Kidney (tissue), 14 donors: ENCODE results near the gene TAC4. TPM values are rescaled to one million over a fixed set of nuclear protein-coding genes. Genes with fewer than 3 reads are reported as not detected.

Experiments used
- DNase-seq, 5 donors: peaks; one replicate each; pipeline ENCODE4 v3.0.0-alpha.2; 2013 to 2020
- FAIRE-seq: peaks from 2 replicates; lab custom pipeline; 2012; peaks lifted over from hg19 to GRCh38; lab: Jason Lieb, UNC
- H3K27ac ChIP-seq, 2 donors: one replicate each; pipeline ENCODE4 v1.7.0; 2013; ENCODE audit warnings: low read depth in 2 of 2, low read length in 2 of 2, inconsistent platforms in 1 of 2
- H3K27me3 ChIP-seq: one replicate; pipeline ENCODE4 v1.7.1; 2013; ENCODE audit warnings: low read length, inconsistent platforms; ENCODE audit not compliant: control insufficient read depth, insufficient read depth
- H3K36me3 ChIP-seq, 3 donors: one replicate each; pipeline versions ENCODE4 v1.7.0 to v1.7.1; 2013; ENCODE audit warnings: low read length in 3 of 3, control low read depth in 1 of 3, inconsistent platforms in 1 of 3; ENCODE audit not compliant: insufficient read depth in 3 of 3, control insufficient read depth in 2 of 3
- H3K4me1 ChIP-seq, 3 donors: one replicate each; pipeline versions ENCODE4 v1.7.0 to v1.7.1; 2013; ENCODE audit warnings: low read length in 3 of 3, inconsistent platforms in 1 of 3, low read depth in 1 of 3; ENCODE audit not compliant: control insufficient read depth in 2 of 3, insufficient read depth in 2 of 3
- H3K4me3 ChIP-seq, 3 donors: one replicate each; pipeline versions ENCODE4 v1.7.0 to v1.8.1; 2013; ENCODE audit warnings: low read length in 3 of 3, control low read depth in 1 of 3, inconsistent platforms in 1 of 3
- H3K9ac ChIP-seq, 3 donors: one replicate each; pipeline versions ENCODE4 v1.7.0 to v1.7.1; 2013; ENCODE audit warnings: low read length in 3 of 3, control low read depth in 1 of 3, inconsistent platforms in 1 of 3
- H3K9me3 ChIP-seq, 3 donors: one replicate each; pipeline versions ENCODE4 v1.7.0 to v1.7.1; 2013; ENCODE audit warnings: low read length in 3 of 3, control low read depth in 1 of 3, inconsistent platforms in 1 of 3; ENCODE audit not compliant: control insufficient read depth in 2 of 3, insufficient read depth in 1 of 3
- CTCF ChIP-seq: IDR thresholded peaks from 3 replicates; pipeline ENCODE4 v1.5.1; 2012; ENCODE audit warnings: mild to moderate bottlenecking, moderate library complexity, borderline replicate concordance; ENCODE audit not compliant: insufficient read depth; ENCODE audit errors: extremely low read depth
- intact Hi-C: fragments of 100-400 bp; cut with DNase I; formaldehyde crosslinking; loops from one replicate; pipeline ENCODE4 v1.11.1; 2022
- polyA plus RNA-seq: library from polyadenylated mRNA; stranded (reverse); fragments of 350-450 nt; fragmentation: Illumina TruSeq; extraction: RNeasy Lipid Tissue Mini Kit (QIAGEN cat#74804); gene quantifications from one replicate; pipeline ENCODE4 v1.2.3, GENCODE V29; 2014; ENCODE audit warnings: low read depth, low replicate concordance; ENCODE audit not compliant: insufficient read depth
- total RNA-seq: library from RNA; stranded (reverse); fragmentation: NEBNext Ultra II Directional; extraction: Animal tissue kit (Norgen Biotek cat#: 25700); gene quantifications from one replicate; pipeline ENCODE4 v1.2.1, GENCODE V29; 2021
- donor health status: control.
- donor health status: control.
- donor health status: control.
- donor health status: control.
- donor health status: control.
- donor health status: DM: yes; HTN: yes; CAD: no.
- donor health status: Normal renal cell carcinoma (clear cell type).

Gene TAC4
- total and polyA plus RNA-seq, 2 donors from 2014 or later: 0.47 TPM; not detected in 1

DNA sequence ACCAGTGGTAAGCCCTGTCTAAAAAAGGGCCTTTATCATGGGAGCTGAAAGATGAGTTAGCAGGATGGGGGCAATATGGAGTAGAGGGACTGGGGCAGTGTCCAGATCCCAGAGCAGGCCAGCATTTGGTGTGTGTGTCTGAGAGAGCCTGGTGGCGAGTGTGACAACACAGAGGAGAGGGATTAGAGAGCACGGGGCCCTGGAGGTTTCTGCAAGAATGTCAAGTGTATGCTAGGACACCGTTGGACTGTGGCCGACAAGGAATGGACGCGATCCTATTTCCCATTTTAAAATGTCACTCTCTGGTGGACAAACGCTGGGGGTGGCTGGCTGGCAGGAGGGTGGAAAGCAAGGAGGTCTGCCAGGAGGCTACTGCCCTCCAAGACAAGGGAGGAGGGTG is 12.4 kb downstream of the TAC4 start:
- no peak overlapping the region for H3K9ac ChIP-seq
- FAIRE-seq (no peak), DNase-seq (no peak)
- no peaks in the 10 kb centered on the region for H3K9me3 ChIP-seq
- no peaks in the 10 kb centered on the region for H3K27me3 ChIP-seq
- H3K36me3 ChIP-seq: peaks cover 2 to 11% (median 5%) of the 10 kb centered on the region in 3 donors
- intact Hi-C loops: no loop called here
- TF ChIP-seq CTCF: no peak
- H3K27ac ChIP-seq: peak overlapping the region; percentile 47 to 84
- peaks cover 9 to 29% (median 14%) of the 10 kb centered on the region in 3 donors for H3K4me1 ChIP-seq
- H3K4me3 ChIP-seq: peak overlapping the region in 1 of 3 donors; percentile 4

GRCh38 chr17:49834118-49834743 is 13.6 kb downstream of the TAC4 start:
- H3K4me3 ChIP-seq: no peak overlapping the region
- peaks cover 2 to 14% (median 5%) of the 10 kb centered on the region in 3 donors for H3K36me3 ChIP-seq
- no peaks in the 10 kb centered on the region for H3K27me3 ChIP-seq
- H3K4me1 ChIP-seq: peaks cover 9 to 29% (median 14%) of the 10 kb centered on the region in 3 donors
- TF ChIP-seq CTCF: no peak
- DNase-seq (no peak), FAIRE-seq (no peak)
- no peak overlapping the region for H3K27ac ChIP-seq
- H3K9me3 ChIP-seq: no peaks in the 10 kb centered on the region
- intact Hi-C loops: no loop called here
- H3K9ac ChIP-seq: no peak overlapping the region

GRCh38 chr17:49832840-49833599 is 14.8 kb downstream of the TAC4 start:
- Histone ChIP-seq H3K4me1 (peaks cover 9 to 26% (median 14%) of the 10 kb centered on the region in 3 donors), H3K36me3 (peaks cover 4 to 21% (median 5%) of the 10 kb centered on the region in 3 donors), H3K9me3 (no peaks in the 10 kb centered on the region), H3K27ac (no peak overlapping the region), H3K4me3 (no peak overlapping the region), H3K27me3 (no peaks in the 10 kb centered on the region), H3K9ac (no peak overlapping the region)
- intact Hi-C loops: no loop called here
- no peak for TF ChIP-seq CTCF
- DNase-seq (no peak), FAIRE-seq (no peak)
